NK-92 (cell line): ENCODE data around the gene NAP1L2.
"Not testable (repeated sequence)": the region's sequence is repeated elsewhere in the genome, so short reads cannot be mapped to it uniquely, and the experiment has no call there.

Experiments used
- DNase-seq: peaks from one replicate; lab custom pipeline; 2025; ENCODE audit not compliant: unreplicated experiment; lab: John Stamatoyannopoulos, UW

The NAP1L2 gene, protein sequence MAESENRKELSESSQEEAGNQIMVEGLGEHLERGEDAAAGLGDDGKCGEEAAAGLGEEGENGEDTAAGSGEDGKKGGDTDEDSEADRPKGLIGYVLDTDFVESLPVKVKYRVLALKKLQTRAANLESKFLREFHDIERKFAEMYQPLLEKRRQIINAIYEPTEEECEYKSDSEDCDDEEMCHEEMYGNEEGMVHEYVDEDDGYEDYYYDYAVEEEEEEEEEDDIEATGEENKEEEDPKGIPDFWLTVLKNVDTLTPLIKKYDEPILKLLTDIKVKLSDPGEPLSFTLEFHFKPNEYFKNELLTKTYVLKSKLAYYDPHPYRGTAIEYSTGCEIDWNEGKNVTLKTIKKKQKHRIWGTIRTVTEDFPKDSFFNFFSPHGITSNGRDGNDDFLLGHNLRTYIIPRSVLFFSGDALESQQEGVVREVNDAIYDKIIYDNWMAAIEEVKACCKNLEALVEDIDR

DNA sequence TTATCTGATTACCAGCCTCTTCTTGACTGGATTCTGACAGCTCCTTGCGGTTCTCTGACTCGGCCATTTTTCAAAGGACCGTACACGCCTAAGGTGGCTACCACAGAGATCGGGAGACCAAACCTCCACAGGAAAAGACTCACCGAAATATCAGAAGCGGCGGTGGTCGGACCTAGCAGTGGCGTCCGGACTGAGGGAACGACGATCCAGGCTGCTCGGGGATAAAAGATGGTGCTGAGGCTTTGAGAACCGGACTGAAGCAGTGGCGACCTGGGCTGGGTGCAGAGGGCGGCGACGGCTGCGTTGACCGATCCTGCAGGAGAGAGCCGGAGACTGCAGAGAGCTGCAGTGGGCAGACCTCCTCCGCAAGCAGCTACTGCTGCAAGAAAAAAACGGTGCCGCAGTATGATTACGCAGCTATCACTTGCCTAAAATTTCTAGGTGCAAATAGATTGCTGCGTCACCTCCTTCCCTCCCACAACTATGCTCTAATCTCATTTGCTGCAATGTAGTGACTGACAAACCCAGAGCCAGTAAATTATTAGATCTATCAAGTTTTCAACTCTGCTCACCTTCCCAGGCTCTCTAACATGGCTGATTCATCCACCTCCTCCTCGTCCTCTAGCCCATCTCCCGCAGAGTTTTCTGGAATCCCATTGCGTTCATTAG lies at the start of gene NAP1L2:
Gene NAP1L2 (minus strand): TSS at position 426 of the 669 bp plus-strand sequence. CDS start 359 bp downstream, at position 67.
- DNase-seq, result no peak

DNA sequence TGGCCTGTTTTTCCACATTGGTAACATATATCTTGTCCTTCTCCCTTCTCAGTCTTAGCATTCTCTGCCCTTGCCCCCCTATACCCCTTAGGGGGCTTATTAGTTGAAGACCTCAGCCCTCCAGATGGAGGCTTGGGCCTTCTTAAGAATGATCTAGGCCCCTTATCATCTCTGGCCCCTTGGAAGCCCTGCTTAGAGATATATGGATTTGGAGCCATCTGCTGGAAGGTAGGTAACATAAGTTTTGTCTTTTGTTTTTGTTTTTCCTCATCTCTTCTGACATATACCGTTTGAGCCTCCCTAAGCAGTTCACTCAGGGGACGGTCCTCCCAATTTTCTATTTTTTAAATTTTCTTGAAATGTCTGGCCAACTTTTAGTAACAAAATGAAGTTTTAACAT lies 48.3 kb upstream of the NAP1L2 start:
- no peak for DNase-seq

DNA sequence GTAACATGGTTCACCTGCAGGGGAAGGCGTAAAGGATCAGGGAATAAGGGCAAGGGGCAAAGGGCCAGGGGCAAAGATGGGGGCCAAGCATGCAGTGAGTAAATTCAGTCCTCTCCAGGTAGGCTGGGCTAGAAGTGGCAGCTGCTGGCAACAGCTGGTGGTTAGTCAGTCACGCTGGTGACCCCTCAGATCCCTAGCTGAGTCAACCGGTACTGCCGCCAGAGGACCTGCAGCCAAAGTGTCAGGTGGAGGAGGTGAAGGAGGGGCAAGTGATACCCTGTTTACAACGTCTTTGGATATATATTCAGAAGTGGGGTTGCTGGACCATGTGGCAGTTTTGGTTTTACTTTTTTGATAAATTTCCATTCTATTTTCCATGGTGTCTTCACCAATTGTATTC lies 24.6 kb upstream of the NAP1L2 start:
- no peak for DNase-seq

- no peak for DNase-seq
Observed at GRCh38 chrX:73217621-73218020, 3.0 kb upstream of the NAP1L2 start.

DNA sequence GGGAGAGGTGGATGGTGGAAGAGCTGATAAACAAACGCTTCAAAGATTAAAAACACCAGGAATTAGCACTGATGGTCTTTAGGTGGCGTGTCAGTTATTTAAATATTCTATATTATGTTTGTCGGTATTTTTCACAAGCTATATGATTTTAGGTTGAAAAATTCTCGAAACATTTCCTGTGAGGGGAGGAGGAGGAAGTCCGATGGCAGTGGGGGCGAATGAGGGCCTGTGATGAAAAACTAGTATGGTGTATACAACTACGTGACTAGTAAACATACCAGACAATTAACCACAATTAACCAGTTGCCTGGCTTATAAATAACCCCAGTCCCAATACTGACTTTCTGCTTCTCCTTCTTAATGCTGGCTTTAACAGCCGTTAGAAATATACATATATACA lies 595 bp upstream of the NAP1L2 start:
- no peak for DNase-seq

DNA sequence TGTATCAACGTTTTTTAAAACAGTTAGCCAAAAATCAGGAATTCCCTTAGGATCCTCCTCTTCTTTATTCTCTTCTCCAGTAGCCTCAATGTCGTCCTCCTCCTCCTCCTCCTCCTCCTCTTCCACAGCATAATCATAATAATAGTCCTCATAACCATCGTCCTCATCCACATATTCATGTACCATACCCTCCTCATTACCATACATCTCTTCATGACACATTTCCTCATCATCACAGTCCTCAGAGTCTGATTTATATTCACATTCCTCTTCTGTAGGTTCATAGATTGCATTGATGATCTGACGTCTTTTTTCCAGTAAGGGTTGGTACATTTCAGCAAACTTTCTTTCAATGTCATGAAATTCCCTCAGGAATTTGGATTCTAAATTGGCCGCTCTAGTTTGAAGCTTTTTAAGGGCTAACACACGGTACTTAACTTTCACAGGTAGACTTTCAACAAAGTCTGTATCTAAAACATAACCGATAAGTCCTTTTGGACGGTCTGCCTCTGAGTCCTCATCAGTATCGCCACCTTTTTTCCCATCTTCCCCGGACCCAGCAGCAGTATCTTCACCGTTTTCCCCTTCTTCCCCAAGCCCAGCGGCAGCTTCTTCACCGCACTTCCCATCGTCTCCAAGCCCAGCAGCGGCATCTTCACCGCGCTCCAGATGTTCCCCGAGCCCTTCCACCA lies 771 bp downstream of the NAP1L2 start:
- DNase-seq, result no peak

DNA sequence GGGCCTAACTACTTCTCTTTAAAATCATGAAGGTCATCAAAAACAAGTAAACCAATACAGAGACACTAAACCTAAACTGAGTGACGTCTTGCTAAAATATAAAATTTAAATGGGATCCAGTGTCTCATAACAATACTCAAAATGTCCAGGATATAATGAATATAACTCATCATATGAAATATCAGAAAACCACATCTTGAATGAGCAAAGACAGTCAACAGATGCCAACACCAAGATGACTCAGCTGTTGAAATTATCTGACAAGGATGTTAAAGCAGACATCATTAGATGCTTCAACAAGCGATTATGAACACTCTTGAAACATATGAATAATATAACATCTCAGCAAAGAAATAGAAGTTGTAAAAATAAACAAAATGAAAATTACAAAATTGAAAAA lies 8.3 kb downstream of the NAP1L2 start:
- DNase-seq, result no peak

DNA sequence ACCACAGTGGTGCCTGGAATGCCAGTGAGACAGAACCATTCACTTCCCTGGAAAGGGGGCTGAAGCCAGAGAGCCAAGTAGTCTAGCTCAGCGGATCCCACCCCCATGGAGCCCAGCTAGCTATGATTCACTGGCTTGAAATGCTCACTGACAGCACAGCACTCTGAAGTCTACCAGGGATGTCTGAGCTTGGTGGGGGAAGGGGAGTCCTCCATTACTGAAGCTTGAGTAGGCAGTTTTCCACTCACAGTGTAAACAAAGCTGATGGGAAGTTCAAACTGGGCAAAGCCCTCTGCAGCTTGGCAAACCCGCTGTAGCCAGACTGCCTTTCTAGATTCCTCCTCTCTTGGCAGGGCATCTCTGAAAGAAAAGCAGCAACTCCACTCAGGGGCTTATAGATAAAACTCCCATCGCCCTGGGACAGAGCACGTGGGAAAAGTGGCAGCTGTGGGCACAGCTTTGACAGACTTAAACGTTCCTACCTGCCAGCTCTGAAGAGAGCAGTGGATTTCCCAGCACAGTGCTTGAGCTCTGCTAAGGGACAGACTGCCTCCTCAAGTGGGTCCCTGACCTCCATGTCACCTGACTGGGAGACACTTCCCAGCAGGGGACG lies 32.0 kb downstream of the NAP1L2 start:
- DNase-seq, result no peak

- not testable (repeated sequence) for DNase-seq
Observed at GRCh38 chrX:73168945-73169344, 45.7 kb downstream of the NAP1L2 start.
